Liver (tissue), 9 donors: ENCODE data around the gene IFIT1. TPM values are rescaled to one million over a fixed set of nuclear protein-coding genes. Genes with fewer than 3 reads are reported as not detected.

ENCODE experiments used
- DNase-seq: peaks from one replicate; pipeline ENCODE4 v3.0.0-alpha.2; 2017; ENCODE audit warnings: low spot score
- H3K27ac ChIP-seq, 2 donors: one replicate each; pipeline ENCODE4 v1.7.0; 2013; ENCODE audit warnings: inconsistent platforms in 2 of 2, low read length in 2 of 2, control low read depth in 1 of 2, low read depth in 1 of 2, mild to moderate bottlenecking in 1 of 2
- H3K27me3 ChIP-seq, 4 donors: one replicate each; pipeline versions ENCODE4 v1.6.1 to v1.7.0; 2013; ENCODE audit warnings: low read length in 3 of 4, inconsistent platforms in 1 of 4, mild to moderate bottlenecking in 1 of 4, moderate library complexity in 1 of 4; ENCODE audit not compliant: control insufficient read depth in 4 of 4, insufficient read depth in 4 of 4
- H3K36me3 ChIP-seq, 4 donors: one replicate each; pipeline versions ENCODE4 v1.6.1 to v1.7.0; 2013; ENCODE audit warnings: low read length in 3 of 4, mild to moderate bottlenecking in 3 of 4, low read depth in 1 of 4, moderate library complexity in 1 of 4; ENCODE audit not compliant: control insufficient read depth in 4 of 4, insufficient read depth in 3 of 4
- H3K4me1 ChIP-seq, 4 donors: one replicate each; pipeline versions ENCODE4 v1.6.1 to v1.7.0; 2013; ENCODE audit warnings: low read length in 3 of 4, mild to moderate bottlenecking in 3 of 4, moderate library complexity in 1 of 4; ENCODE audit not compliant: control insufficient read depth in 4 of 4, insufficient read depth in 4 of 4
- H3K4me3 ChIP-seq, 3 donors: one replicate each; pipeline versions ENCODE4 v1.6.1 to v1.7.0; 2013; ENCODE audit warnings: low read length in 3 of 3, control low read depth in 1 of 3, low read depth in 1 of 3, mild to moderate bottlenecking in 1 of 3
- H3K9ac ChIP-seq, 2 donors: one replicate each; pipeline ENCODE4 v1.7.0; 2013; ENCODE audit warnings: low read length in 2 of 2, mild to moderate bottlenecking in 2 of 2, moderate library complexity in 2 of 2, control low read depth in 1 of 2, low read depth in 1 of 2
- H3K9me3 ChIP-seq, 4 donors: one replicate each; pipeline versions ENCODE4 v1.6.1 to v1.7.0; 2013; ENCODE audit warnings: low read length in 3 of 4; ENCODE audit not compliant: control insufficient read depth in 4 of 4
- ATF3 ChIP-seq: IDR thresholded peaks from 2 replicates; pipeline ENCODE4 v1.6.1; 2016; ENCODE audit warnings: antibody characterized with exemption
- CTCF ChIP-seq: fragments of 150-350 bp; IDR thresholded peaks from 2 replicates; pipeline ENCODE4 v1.5.1; 2017; ENCODE audit warnings: improper control_type of control experiment, low read depth, low read length; ENCODE audit not compliant: missing input control
- EGR1 ChIP-seq, 2 donors: IDR thresholded peaks; 2 replicates each; pipeline ENCODE4 v1.6.1; 2016 to 2018; ENCODE audit warnings: antibody characterized with exemption in 2 of 2, low read depth in 2 of 2
- FOXA1 ChIP-seq: IDR thresholded peaks from 2 replicates; pipeline ENCODE4 v1.6.1; 2016; ENCODE audit warnings: antibody characterized with exemption
- GABPA ChIP-seq, 2 donors: IDR thresholded peaks in 1 of 2; conservative IDR thresholded peaks in 1 of 2; 2 replicates each; pipeline ENCODE4 v1.6.1; 2016; ENCODE audit warnings: antibody characterized with exemption in 2 of 2, mild to moderate bottlenecking in 1 of 2, moderate library complexity in 1 of 2
- HNF4A ChIP-seq, 2 donors: conservative IDR thresholded peaks; 2 replicates each; pipeline ENCODE4 v1.6.1; 2016; ENCODE audit warnings: antibody characterized with exemption in 2 of 2, mild to moderate bottlenecking in 2 of 2
- HNF4G ChIP-seq: IDR thresholded peaks from 2 replicates; pipeline ENCODE4 v1.6.1; 2016; ENCODE audit warnings: antibody characterized with exemption
- JUND ChIP-seq, 2 donors: IDR thresholded peaks; 2 replicates each; pipeline ENCODE4 v1.6.1; 2016; ENCODE audit warnings: antibody characterized with exemption in 2 of 2
- MAX ChIP-seq: IDR thresholded peaks from 2 replicates; pipeline ENCODE4 v1.6.1; 2016; ENCODE audit warnings: antibody characterized with exemption
- NR2F2 ChIP-seq: IDR thresholded peaks from 2 replicates; pipeline ENCODE4 v1.6.1; 2016; ENCODE audit warnings: antibody characterized with exemption
- RAD21 ChIP-seq, 2 donors: IDR thresholded peaks; 2 replicates each; pipeline ENCODE4 v1.6.1; 2016; ENCODE audit warnings: antibody characterized with exemption in 2 of 2, mild to moderate bottlenecking in 2 of 2
- REST ChIP-seq: IDR thresholded peaks from 2 replicates; pipeline ENCODE4 v1.6.1; 2016; ENCODE audit warnings: antibody characterized with exemption, mild to moderate bottlenecking
- RXRA ChIP-seq, 2 donors: IDR thresholded peaks; 2 replicates each; pipeline ENCODE4 v1.6.1; 2017 to 2018; ENCODE audit warnings: antibody characterized with exemption in 2 of 2, mild to moderate bottlenecking in 1 of 2
- SP1 ChIP-seq: IDR thresholded peaks from 2 replicates; pipeline ENCODE4 v1.6.1; 2018; ENCODE audit warnings: antibody characterized with exemption, mild to moderate bottlenecking
- TAF1 ChIP-seq: conservative IDR thresholded peaks from 2 replicates; pipeline ENCODE4 v1.6.1; 2016; ENCODE audit warnings: antibody characterized with exemption, mild to moderate bottlenecking
- YY1 ChIP-seq: IDR thresholded peaks from 2 replicates; pipeline ENCODE4 v1.6.1; 2016; ENCODE audit warnings: antibody characterized with exemption, mild to moderate bottlenecking
- ZBTB33 ChIP-seq: IDR thresholded peaks from 2 replicates; pipeline ENCODE4 v1.6.1; 2016; ENCODE audit warnings: antibody characterized with exemption
- WGBS: extraction: QIAGEN DNeasy Blood & Tissue Kit; methylation state at CpG from one replicate; pipeline ENCODE4 v1.1.7; 2013; 5-methylcytosine and 5-hydroxymethylcytosine counted together
- polyA plus RNA-seq, 2 donors: library from polyadenylated mRNA; stranded (reverse) in 1 of 2; unstranded in 1 of 2; fragments of 200-250 nt in 1 of 2; fragments of >200 nt in 1 of 2; fragmentation: Nextera tagmentation in 1 of 2; extraction: Ambion mirVana in 1 of 2; gene quantifications; one replicate each; pipeline versions ENCODE4 v1.2.1 to v1.2.3, GENCODE V29; 2013 to 2015
- total RNA-seq, 2 donors: library from RNA; depleted of rRNA; stranded (reverse); fragments of >200 nt; gene quantifications; one replicate each; pipeline ENCODE4 v1.2.3, GENCODE V29; 2014
- donor health status: healthy.
- donor health status: healthy.
- donor health status: healthy.
- donor health status: healthy.
- donor health status: healthy.

IFIT1 gene
- total and polyA plus RNA-seq, 4 donors: 8.1 to 17.5 (median 11.6) TPM

- TF ChIP-seq FOXA1: no peak
- no peak for TF ChIP-seq TAF1
- TF ChIP-seq RXRA (IDR thresholded peaks at IDR 0.05): no peak
- no peak for TF ChIP-seq MAX
- TF ChIP-seq NR2F2: no peak
These were observed 28.6 kb downstream of the IFIT1 start (continued) for GRCh38 chr10:89421018-89421476.

- Histone ChIP-seq H3K4me3 (no peak overlapping the region), H3K4me1 (peaks cover 0 to 15% (median 14%) of the 10 kb centered on the region in 4 donors), H3K27me3 (no peaks in the 10 kb centered on the region), H3K9me3 (no peaks in the 10 kb centered on the region), H3K36me3 (peaks cover 0 to 2% (median 0%) of the 10 kb centered on the region in 4 donors), H3K27ac (peak overlapping the region in 1 of 2 donors; percentile 32), H3K9ac (no peak overlapping the region)
- no peak for DNase-seq
- TF ChIP-seq JUND (IDR thresholded peaks at IDR 0.05): no peak
- TF ChIP-seq MAX: no peak
- no peak for TF ChIP-seq YY1
- TF ChIP-seq HNF4A (conservative IDR thresholded peaks at IDR 0.05): peak; percentile 85 to 94
- no peak for TF ChIP-seq ZBTB33
- TF ChIP-seq CTCF: no peak
- TF ChIP-seq FOXA1: no peak
- TF ChIP-seq REST: no peak
- no peak for TF ChIP-seq EGR1 (IDR thresholded peaks at IDR 0.05; ENCODE audit: low read depth in 2 of 2)
- TF ChIP-seq TAF1: no peak
- TF ChIP-seq HNF4G: peak; percentile 78
- TF ChIP-seq RAD21 (IDR thresholded peaks at IDR 0.05): peak in 1 of 2 donors; percentile 4
- TF ChIP-seq ATF3: no peak
- TF ChIP-seq SP1: peak; percentile 87
- peak; percentile 64 to 71 for TF ChIP-seq RXRA (IDR thresholded peaks at IDR 0.05)
- TF ChIP-seq GABPA (IDR thresholded peaks at IDR 0.05 in 1 of 2, conservative IDR thresholded peaks at IDR 0.05 in 1 of 2): no peak
- WGBS: 34% methylated on average over 5 of the region's 5 CpGs
These were observed 32.6 kb downstream of the IFIT1 start for GRCh38 chr10:89425000-89425399.
